ENCODE results near the gene BST1.

The BST1 gene

DNA sequence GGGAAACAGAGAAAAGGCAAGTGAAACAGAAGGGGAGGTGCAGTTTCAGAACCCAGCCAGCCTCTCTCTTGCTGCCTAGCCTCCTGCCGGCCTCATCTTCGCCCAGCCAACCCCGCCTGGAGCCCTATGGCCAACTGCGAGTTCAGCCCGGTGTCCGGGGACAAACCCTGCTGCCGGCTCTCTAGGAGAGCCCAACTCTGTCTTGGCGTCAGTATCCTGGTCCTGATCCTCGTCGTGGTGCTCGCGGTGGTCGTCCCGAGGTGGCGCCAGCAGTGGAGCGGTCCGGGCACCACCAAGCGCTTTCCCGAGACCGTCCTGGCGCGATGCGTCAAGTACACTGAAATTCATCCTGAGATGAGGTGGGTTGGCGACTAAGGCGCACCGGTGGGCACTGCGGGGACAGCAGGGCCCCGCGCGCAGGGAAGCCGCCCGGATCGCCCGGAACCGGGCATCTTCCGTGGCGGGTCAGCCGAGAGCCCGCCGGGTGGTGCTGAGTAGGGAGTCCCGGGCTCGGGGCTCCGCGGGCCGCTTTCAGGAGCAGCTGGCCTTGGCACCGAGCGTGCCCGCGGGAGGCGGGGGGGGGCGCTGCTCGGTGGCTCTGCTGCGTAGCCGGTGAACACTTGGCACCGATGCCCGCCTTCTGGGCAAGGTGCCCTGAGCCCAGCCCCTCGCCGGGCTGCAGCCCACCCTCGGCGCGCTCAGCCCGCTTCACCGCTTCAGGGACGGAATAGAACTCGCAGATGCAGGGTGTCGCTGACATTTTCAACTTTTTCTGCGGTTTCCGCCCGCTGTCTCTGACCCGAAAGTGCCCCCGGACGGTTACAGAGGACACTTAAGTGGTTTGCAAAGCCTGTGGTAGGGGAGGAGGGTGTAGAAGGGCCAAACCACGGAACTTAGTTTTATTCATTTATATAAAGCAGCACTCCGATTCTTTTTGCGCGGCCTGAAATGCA, 75.7 kb downstream of the BST1 start, which contains the start of gene CD38:
TSS of gene CD38 (plus strand) at position 40 of the 953 bp plus-strand sequence. CDS start at position 127, 87 bp downstream.
- TF ChIP-seq NFIC (IDR thresholded peaks at IDR 0.05) = 0 out of 2 replicates have a peak, but pooled peaks have one; percentile 16
- peak; percentile 67; the same call in 1 of the 2 replicates for TF ChIP-seq ZBTB7A (IDR thresholded peaks at IDR 0.05; ENCODE audit: low read depth)
- TF ChIP-seq TEAD4 (IDR thresholded peaks at IDR 0.05) = no peak

- peak; percentile 37; the same call in 1 of the 2 replicates for TF ChIP-seq RAD21 (IDR thresholded peaks at IDR 0.05; ENCODE audit: low read depth)
- TF ChIP-seq CEBPB (IDR thresholded peaks at IDR 0.05) = 0 out of 2 replicates have a peak, but pooled peaks have one; percentile 2
- no peak for TF ChIP-seq TEAD4 (IDR thresholded peaks at IDR 0.05)
Observed at GRCh38 chr4:15779306-15779705, 76.4 kb downstream of the BST1 start.

- TF ChIP-seq, protein P1, sequence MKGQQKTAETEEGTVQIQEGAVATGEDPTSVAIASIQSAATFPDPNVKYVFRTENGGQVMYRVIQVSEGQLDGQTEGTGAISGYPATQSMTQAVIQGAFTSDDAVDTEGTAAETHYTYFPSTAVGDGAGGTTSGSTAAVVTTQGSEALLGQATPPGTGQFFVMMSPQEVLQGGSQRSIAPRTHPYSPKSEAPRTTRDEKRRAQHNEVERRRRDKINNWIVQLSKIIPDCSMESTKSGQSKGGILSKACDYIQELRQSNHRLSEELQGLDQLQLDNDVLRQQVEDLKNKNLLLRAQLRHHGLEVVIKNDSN (IDR thresholded peaks at IDR 0.05) = no peak
- no peak for TF ChIP-seq YY1 (IDR thresholded peaks at IDR 0.05; ENCODE audit: low read depth)
- TF ChIP-seq CREB1 (IDR thresholded peaks at IDR 0.05; ENCODE audit: low read depth) = no peak
- TF ChIP-seq NFIC (IDR thresholded peaks at IDR 0.05) = no peak
- no peak for TF ChIP-seq FOXM1 (IDR thresholded peaks at IDR 0.05; ENCODE audit: borderline replicate concordance, low read depth)
- no peak for TF ChIP-seq MAX (IDR thresholded peaks at IDR 0.05)
- TF ChIP-seq RAD21 (IDR thresholded peaks at IDR 0.05; ENCODE audit: low read depth) = no peak
- TF ChIP-seq TAF1 (IDR thresholded peaks at IDR 0.05; ENCODE audit: low read depth) = no peak
- TF ChIP-seq EP300 (IDR thresholded peaks at IDR 0.05; ENCODE audit: borderline replicate concordance) = no peak
- no peak for TF ChIP-seq ZBTB7A (IDR thresholded peaks at IDR 0.05; ENCODE audit: low read depth)
- no peak for TF ChIP-seq TCF12 (IDR thresholded peaks at IDR 0.05; ENCODE audit: low read depth)
- no peak for TF ChIP-seq TEAD4 (IDR thresholded peaks at IDR 0.05)
- TF ChIP-seq EGR1 (IDR thresholded peaks at IDR 0.05) = no peak
- no peak for TF ChIP-seq CEBPB (IDR thresholded peaks at IDR 0.05)
- TF ChIP-seq, protein P2, sequence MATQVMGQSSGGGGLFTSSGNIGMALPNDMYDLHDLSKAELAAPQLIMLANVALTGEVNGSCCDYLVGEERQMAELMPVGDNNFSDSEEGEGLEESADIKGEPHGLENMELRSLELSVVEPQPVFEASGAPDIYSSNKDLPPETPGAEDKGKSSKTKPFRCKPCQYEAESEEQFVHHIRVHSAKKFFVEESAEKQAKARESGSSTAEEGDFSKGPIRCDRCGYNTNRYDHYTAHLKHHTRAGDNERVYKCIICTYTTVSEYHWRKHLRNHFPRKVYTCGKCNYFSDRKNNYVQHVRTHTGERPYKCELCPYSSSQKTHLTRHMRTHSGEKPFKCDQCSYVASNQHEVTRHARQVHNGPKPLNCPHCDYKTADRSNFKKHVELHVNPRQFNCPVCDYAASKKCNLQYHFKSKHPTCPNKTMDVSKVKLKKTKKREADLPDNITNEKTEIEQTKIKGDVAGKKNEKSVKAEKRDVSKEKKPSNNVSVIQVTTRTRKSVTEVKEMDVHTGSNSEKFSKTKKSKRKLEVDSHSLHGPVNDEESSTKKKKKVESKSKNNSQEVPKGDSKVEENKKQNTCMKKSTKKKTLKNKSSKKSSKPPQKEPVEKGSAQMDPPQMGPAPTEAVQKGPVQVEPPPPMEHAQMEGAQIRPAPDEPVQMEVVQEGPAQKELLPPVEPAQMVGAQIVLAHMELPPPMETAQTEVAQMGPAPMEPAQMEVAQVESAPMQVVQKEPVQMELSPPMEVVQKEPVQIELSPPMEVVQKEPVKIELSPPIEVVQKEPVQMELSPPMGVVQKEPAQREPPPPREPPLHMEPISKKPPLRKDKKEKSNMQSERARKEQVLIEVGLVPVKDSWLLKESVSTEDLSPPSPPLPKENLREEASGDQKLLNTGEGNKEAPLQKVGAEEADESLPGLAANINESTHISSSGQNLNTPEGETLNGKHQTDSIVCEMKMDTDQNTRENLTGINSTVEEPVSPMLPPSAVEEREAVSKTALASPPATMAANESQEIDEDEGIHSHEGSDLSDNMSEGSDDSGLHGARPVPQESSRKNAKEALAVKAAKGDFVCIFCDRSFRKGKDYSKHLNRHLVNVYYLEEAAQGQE (IDR thresholded peaks at IDR 0.05; ENCODE audit: low read depth) = no peak
Observed at GRCh38 chr4:15779809-15780208, 76.9 kb downstream of the BST1 start.

DNA sequence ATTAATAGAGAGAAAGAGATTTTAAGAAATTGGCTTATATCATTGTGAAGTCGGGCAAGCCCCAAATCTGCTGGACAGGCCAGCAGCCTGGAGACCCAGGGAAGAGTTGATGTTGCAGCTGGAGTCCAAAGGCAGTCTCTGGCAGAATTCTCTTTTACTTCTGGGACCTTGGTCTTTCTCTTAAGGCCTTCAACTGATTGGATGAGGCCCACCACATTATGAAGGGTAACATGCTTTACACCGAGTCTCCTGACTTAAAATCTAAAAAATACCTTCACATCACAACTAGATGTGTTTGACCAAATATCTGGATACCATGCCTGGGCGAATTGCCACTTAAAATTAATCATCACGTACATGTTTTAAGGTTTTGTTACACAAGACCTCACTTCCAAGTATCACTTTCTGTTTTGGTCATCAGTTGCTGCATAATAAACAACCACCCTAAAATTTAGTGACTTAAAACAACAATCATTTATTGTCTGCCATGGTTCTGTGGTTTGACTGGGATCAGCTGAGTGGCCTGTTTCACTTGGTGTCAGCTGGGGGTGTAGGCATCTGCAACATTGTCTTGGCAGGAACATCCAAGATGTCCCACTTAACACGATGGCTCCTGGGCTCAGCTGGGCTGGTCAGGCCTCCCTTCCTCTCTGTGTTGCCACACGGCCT, 78.7 kb downstream of the BST1 start:
- no peak for TF ChIP-seq YY1 (IDR thresholded peaks at IDR 0.05; ENCODE audit: low read depth)
- TF ChIP-seq MAX (IDR thresholded peaks at IDR 0.05) = no peak
- TF ChIP-seq TAF1 (IDR thresholded peaks at IDR 0.05; ENCODE audit: low read depth) = no peak
- no peak for TF ChIP-seq RAD21 (IDR thresholded peaks at IDR 0.05; ENCODE audit: low read depth)
- no peak for TF ChIP-seq CREB1 (IDR thresholded peaks at IDR 0.05; ENCODE audit: low read depth)
- TF ChIP-seq EP300 (IDR thresholded peaks at IDR 0.05; ENCODE audit: borderline replicate concordance) = no peak
- TF ChIP-seq TCF12 (IDR thresholded peaks at IDR 0.05; ENCODE audit: low read depth) = no peak
- TF ChIP-seq ZBTB7A (IDR thresholded peaks at IDR 0.05; ENCODE audit: low read depth) = no peak
- TF ChIP-seq TEAD4 (IDR thresholded peaks at IDR 0.05) = no peak
- TF ChIP-seq, protein P1 (IDR thresholded peaks at IDR 0.05) = no peak
